Middle frontal gyrus (tissue), 1 donor: ENCODE data around the gene TMSB4X.
"Not testable (repeated sequence)": the region's sequence is repeated elsewhere in the genome, so short reads cannot be mapped to it uniquely, and the experiment has no call there.

Experiments
- DNase-seq: peaks from one replicate; pipeline ENCODE4 v3.0.0-alpha.2; 2015; ENCODE audit warnings: low spot score; ENCODE audit errors: extremely low spot score

Gene TMSB4X

GRCh38 chrX:12954981-12955380, 19.9 kb upstream of the TMSB4X start:
- DNase-seq = no peak

- DNase-seq = no peak
Observed at GRCh38 chrX:12955882-12956703, 18.8 kb upstream of the TMSB4X start.

- no peak for DNase-seq
Observed at GRCh38 chrX:12956704-12957534, 18.0 kb upstream of the TMSB4X start.

GRCh38 chrX:12958059-12958458, 16.9 kb upstream of the TMSB4X start:
- no peak for DNase-seq

- DNase-seq = no peak
Observed at GRCh38 chrX:12958461-12958860, 16.4 kb upstream of the TMSB4X start.

- no peak for DNase-seq
Observed at GRCh38 chrX:12961196-12961718, 13.7 kb upstream of the TMSB4X start.

- no peak for DNase-seq
Observed at GRCh38 chrX:12962041-12962504, 12.8 kb upstream of the TMSB4X start.

GRCh38 chrX:12963210-12963850, 11.6 kb upstream of the TMSB4X start:
- DNase-seq = not testable (repeated sequence)

GRCh38 chrX:12965131-12965940, 9.6 kb upstream of the TMSB4X start:
- DNase-seq = no peak

- DNase-seq = no peak
Observed at GRCh38 chrX:12966151-12966550, 8.8 kb upstream of the TMSB4X start.

GRCh38 chrX:12967711-12968465, 7.0 kb upstream of the TMSB4X start:
- DNase-seq = no peak

GRCh38 chrX:12970691-12971202, 4.2 kb upstream of the TMSB4X start:
- no peak for DNase-seq

GRCh38 chrX:12971282-12972003, 3.5 kb upstream of the TMSB4X start:
- no peak for DNase-seq

- DNase-seq = no peak
Observed at GRCh38 chrX:12972243-12972642, 2.7 kb upstream of the TMSB4X start.

- DNase-seq = no peak
Observed at GRCh38 chrX:12972878-12973560, 1.9 kb upstream of the TMSB4X start.

GRCh38 chrX:12973561-12974304, 1.2 kb upstream of the TMSB4X start:
- no peak for DNase-seq

GRCh38 chrX:12974305-12974795, 560 bp upstream of the TMSB4X start:
- no peak for DNase-seq

- no peak for DNase-seq
Observed at GRCh38 chrX:12975670-12975965, 708 bp downstream of the TMSB4X start.
